Activated T-helper 17 cell treated with anti-CD3 and anti-CD28 coated beads, Interleukin-2, amount 50 U/mL, for 72 hours (primary cell): ENCODE measurements around the gene RAB40B. TPM values are rescaled to one million over a fixed set of nuclear protein-coding genes. Genes with fewer than 3 reads are reported as not detected.
A peak's percentile ranks its signal among the peaks of the same experiment; 100 is the strongest.

Experiments
- ATAC-seq: fragments of 150-1000 bp; cut with Tn5 transposase; replicated peaks from 2 replicates; pipeline ENCODE4 v1.10.0; 2021; ENCODE audit warnings: mild to moderate bottlenecking, moderate library complexity
- H3K27ac Mint-ChIP-seq: one replicate; pipeline ENCODE4 v1.8.0; 2022; ENCODE audit warnings: mixed read lengths
- H3K27me3 Mint-ChIP-seq: one replicate; pipeline ENCODE4 v1.8.0; 2022; ENCODE audit warnings: mixed read lengths
- H3K36me3 Mint-ChIP-seq: one replicate; pipeline ENCODE4 v1.8.0; 2022; ENCODE audit warnings: low read depth, mild to moderate bottlenecking, mixed read lengths
- H3K4me1 Mint-ChIP-seq: one replicate; pipeline ENCODE4 v1.8.0; 2022; ENCODE audit warnings: mixed read lengths
- H3K4me3 Mint-ChIP-seq: one replicate; pipeline ENCODE4 v1.8.0; 2022; ENCODE audit warnings: mild to moderate bottlenecking, mixed read lengths
- H3K9me3 Mint-ChIP-seq: one replicate; pipeline ENCODE4 v1.8.0; 2022; ENCODE audit warnings: mixed read lengths
- total RNA-seq, 2 donors: library from RNA; stranded (reverse); gene quantifications; one replicate each; pipeline ENCODE4 v1.2.3, GENCODE V29; 2022

Gene RAB40B
- total RNA-seq, 2 donors from 2014 or later: 1.1 to 2.0 TPM

GRCh38 chr17:82703036-82703745, 4.7 kb upstream of the RAB40B start:
- H3K36me3 Mint-ChIP-seq: no peaks in the 10 kb centered on the region
- no peaks in the 10 kb centered on the region for H3K9me3 Mint-ChIP-seq
- no peak for ATAC-seq
- no peak overlapping the region for H3K4me3 Mint-ChIP-seq
- no peak overlapping the region for H3K27ac Mint-ChIP-seq
- no peaks in the 10 kb centered on the region for H3K27me3 Mint-ChIP-seq
- H3K4me1 Mint-ChIP-seq: no peaks in the 10 kb centered on the region

GRCh38 chr17:82702231-82702927, 3.9 kb upstream of the RAB40B start:
- H3K4me1 Mint-ChIP-seq: no peaks in the 10 kb centered on the region
- H3K9me3 Mint-ChIP-seq: no peaks in the 10 kb centered on the region
- no peak overlapping the region for H3K27ac Mint-ChIP-seq
- H3K4me3 Mint-ChIP-seq: no peak overlapping the region
- H3K36me3 Mint-ChIP-seq: no peaks in the 10 kb centered on the region
- H3K27me3 Mint-ChIP-seq: no peaks in the 10 kb centered on the region
- no peak for ATAC-seq

- Mint-ChIP-seq H3K36me3 (no peaks in the 10 kb centered on the region), H3K27me3 (no peaks in the 10 kb centered on the region), H3K27ac (no peak overlapping the region), H3K4me1 (no peaks in the 10 kb centered on the region), H3K4me3 (peak overlapping the region; percentile 77), H3K9me3 (peaks cover 2% of the 10 kb centered on the region)
- no peak for ATAC-seq
Measured at GRCh38 chr17:82699551-82699950, 1.1 kb upstream of the RAB40B start.

GRCh38 chr17:82698974-82699442, 510 bp upstream of the RAB40B start:
- Mint-ChIP-seq H3K9me3 (peaks cover 4% of the 10 kb centered on the region), H3K27ac (no peak overlapping the region), H3K36me3 (no peaks in the 10 kb centered on the region), H3K4me1 (no peaks in the 10 kb centered on the region), H3K4me3 (peak overlapping the region; percentile 77), H3K27me3 (no peaks in the 10 kb centered on the region)
- no peak for ATAC-seq

- no peak overlapping the region for H3K27ac Mint-ChIP-seq
- no peaks in the 10 kb centered on the region for H3K27me3 Mint-ChIP-seq
- H3K4me1 Mint-ChIP-seq: no peaks in the 10 kb centered on the region
- H3K9me3 Mint-ChIP-seq: peaks cover 4% of the 10 kb centered on the region
- H3K36me3 Mint-ChIP-seq: no peaks in the 10 kb centered on the region
- ATAC-seq: no peak
- H3K4me3 Mint-ChIP-seq: peak overlapping the region; percentile 45
Measured at GRCh38 chr17:82697808-82698064, 762 bp downstream of the RAB40B start.

GRCh38 chr17:82696916-82697807, 1.3 kb downstream of the RAB40B start:
- Mint-ChIP-seq H3K27me3 (no peaks in the 10 kb centered on the region), H3K36me3 (no peaks in the 10 kb centered on the region), H3K9me3 (peaks cover 4% of the 10 kb centered on the region), H3K4me1 (no peaks in the 10 kb centered on the region), H3K4me3 (peak overlapping the region; percentile 45), H3K27ac (no peak overlapping the region)
- no peak for ATAC-seq

- Mint-ChIP-seq H3K27ac (no peak overlapping the region), H3K9me3 (peaks cover 4% of the 10 kb centered on the region), H3K27me3 (no peaks in the 10 kb centered on the region), H3K4me1 (no peaks in the 10 kb centered on the region), H3K36me3 (no peaks in the 10 kb centered on the region), H3K4me3 (no peak overlapping the region)
- ATAC-seq: no peak
Measured at GRCh38 chr17:82696259-82696658, 2.2 kb downstream of the RAB40B start.

- no peaks in the 10 kb centered on the region for H3K4me1 Mint-ChIP-seq
- no peak overlapping the region for H3K4me3 Mint-ChIP-seq
- H3K9me3 Mint-ChIP-seq: peaks cover 4% of the 10 kb centered on the region
- no peak for ATAC-seq
- no peaks in the 10 kb centered on the region for H3K36me3 Mint-ChIP-seq
- H3K27ac Mint-ChIP-seq: no peak overlapping the region
- H3K27me3 Mint-ChIP-seq: no peaks in the 10 kb centered on the region
Measured at GRCh38 chr17:82694647-82695046, 3.9 kb downstream of the RAB40B start.

- no peaks in the 10 kb centered on the region for H3K27me3 Mint-ChIP-seq
- no peak overlapping the region for H3K4me3 Mint-ChIP-seq
Measured at GRCh38 chr17:82693168-82693867, 5.2 kb downstream of the RAB40B start.

GRCh38 chr17:82692268-82692667, 6.2 kb downstream of the RAB40B start:
- H3K27ac Mint-ChIP-seq: no peak overlapping the region
- H3K4me1 Mint-ChIP-seq: no peaks in the 10 kb centered on the region
- no peaks in the 10 kb centered on the region for H3K27me3 Mint-ChIP-seq
- H3K4me3 Mint-ChIP-seq: no peak overlapping the region
- peaks cover 4% of the 10 kb centered on the region for H3K9me3 Mint-ChIP-seq
- no peak for ATAC-seq
- H3K36me3 Mint-ChIP-seq: no peaks in the 10 kb centered on the region

More at GRCh38 chr17:82693168-82693867, 5.2 kb downstream of the RAB40B start:
- Mint-ChIP-seq H3K27ac (no peak overlapping the region), H3K4me1 (no peaks in the 10 kb centered on the region), H3K36me3 (no peaks in the 10 kb centered on the region), H3K9me3 (peaks cover 4% of the 10 kb centered on the region)
- ATAC-seq: no peak

- Mint-ChIP-seq H3K4me3 (no peak overlapping the region), H3K36me3 (no peaks in the 10 kb centered on the region), H3K9me3 (peaks cover 4% of the 10 kb centered on the region), H3K4me1 (no peaks in the 10 kb centered on the region), H3K27me3 (no peaks in the 10 kb centered on the region), H3K27ac (no peak overlapping the region)
- no peak for ATAC-seq
Measured at GRCh38 chr17:82691714-82692113, 6.8 kb downstream of the RAB40B start.

GRCh38 chr17:82690786-82691489, 7.6 kb downstream of the RAB40B start:
- Mint-ChIP-seq H3K4me3 (no peak overlapping the region), H3K27me3 (no peaks in the 10 kb centered on the region), H3K27ac (no peak overlapping the region), H3K9me3 (peaks cover 4% of the 10 kb centered on the region), H3K4me1 (no peaks in the 10 kb centered on the region), H3K36me3 (no peaks in the 10 kb centered on the region)
- no peak for ATAC-seq

- Mint-ChIP-seq H3K27me3 (no peaks in the 10 kb centered on the region), H3K27ac (no peak overlapping the region), H3K9me3 (no peaks in the 10 kb centered on the region), H3K36me3 (no peaks in the 10 kb centered on the region), H3K4me3 (no peak overlapping the region), H3K4me1 (no peaks in the 10 kb centered on the region)
- no peak for ATAC-seq
Measured at GRCh38 chr17:82689077-82689476, 9.4 kb downstream of the RAB40B start.

GRCh38 chr17:82687871-82688270, 10.6 kb downstream of the RAB40B start:
- no peak for ATAC-seq
- no peaks in the 10 kb centered on the region for H3K9me3 Mint-ChIP-seq
- no peaks in the 10 kb centered on the region for H3K36me3 Mint-ChIP-seq

More at GRCh38 chr17:82687871-82688270, 10.6 kb downstream of the RAB40B start:
- H3K4me1 Mint-ChIP-seq: no peaks in the 10 kb centered on the region
- H3K27ac Mint-ChIP-seq: no peak overlapping the region
- no peaks in the 10 kb centered on the region for H3K27me3 Mint-ChIP-seq
- H3K4me3 Mint-ChIP-seq: no peak overlapping the region
